GM18868 (cell line): ENCODE data around the gene USP47.

Source experiments
- ATAC-seq: cut with Tn5 transposase; IDR thresholded peaks from one replicate; pipeline ENCODE4 v1.9.1; 2021; ENCODE audit warnings: mild to moderate bottlenecking, moderate library complexity; ENCODE audit not compliant: unreplicated experiment

The USP47 gene

GRCh38 chr11:11992257-11993212, 150.8 kb downstream of the USP47 start:
- no peak for ATAC-seq

- ATAC-seq: no peak
Measured at GRCh38 chr11:11993839-11994238, 152.1 kb downstream of the USP47 start.

- ATAC-seq: no peak
Measured at GRCh38 chr11:11995601-11996000, 153.8 kb downstream of the USP47 start.

- no peak for ATAC-seq
Measured at GRCh38 chr11:11996321-11997048, 154.7 kb downstream of the USP47 start.

GRCh38 chr11:11997049-11997322, 155.2 kb downstream of the USP47 start:
- ATAC-seq: no peak

- ATAC-seq: no peak
Measured at GRCh38 chr11:11998091-11998781, 156.5 kb downstream of the USP47 start.

- ATAC-seq: no peak
Measured at GRCh38 chr11:12001186-12001585, 159.4 kb downstream of the USP47 start.

GRCh38 chr11:12003336-12003735, 161.6 kb downstream of the USP47 start:
- no peak for ATAC-seq

GRCh38 chr11:12003815-12004214, 162.0 kb downstream of the USP47 start:
- ATAC-seq: no peak

- no peak for ATAC-seq
Measured at GRCh38 chr11:12005061-12005460, 163.3 kb downstream of the USP47 start.

- no peak for ATAC-seq
Measured at GRCh38 chr11:12005476-12005875, 163.7 kb downstream of the USP47 start.

- ATAC-seq: no peak
Measured at GRCh38 chr11:12006552-12007229, 164.9 kb downstream of the USP47 start.

GRCh38 chr11:12007230-12007593, 165.4 kb downstream of the USP47 start:
- no peak for ATAC-seq

- ATAC-seq: no peak
Measured at GRCh38 chr11:12007769-12008737, 166.3 kb downstream of the USP47 start, which contains the start of gene DKK3. Gene DKK3 (minus strand): TSS chr11:12008626. CDS start chr11:12008582, 44 bp downstream.
